WERI-Rb-1 (cell line): ENCODE data around the gene TEX19.
A peak's percentile ranks its signal among the peaks of the same experiment; 100 is the strongest.

Source experiments
- DNase-seq: peaks from one replicate; pipeline ENCODE4 v3.0.0-alpha.2; 2020
- H3K27ac ChIP-seq: fragments of 250-450 bp; sonication (Bioruptor Pico); 2 replicates; pipeline ENCODE4 v1.5.1; 2020; ENCODE audit warnings: mild to moderate bottlenecking, moderate library complexity
- H3K27me3 ChIP-seq: fragments of 250-450 bp; sonication (Bioruptor Pico); 2 replicates; pipeline ENCODE4 v1.5.1; 2021; ENCODE audit warnings: mild to moderate bottlenecking, low read depth, moderate library complexity; ENCODE audit not compliant: insufficient read depth, severe bottlenecking
- H3K36me3 ChIP-seq: fragments of 250-450 bp; sonication (Bioruptor Pico); 2 replicates; pipeline ENCODE4 v1.5.1; 2020; ENCODE audit warnings: mild to moderate bottlenecking, moderate library complexity
- H3K4me3 ChIP-seq: 2 replicates; pipeline ENCODE4 v1.5.1; 2011; ENCODE audit warnings: low read depth, mild to moderate bottlenecking, control low read depth, low read length
- H3K9me3 ChIP-seq: fragments of 250-450 bp; sonication (Bioruptor Pico); 2 replicates; pipeline ENCODE4 v1.5.1; 2021; ENCODE audit warnings: mild to moderate bottlenecking, moderate library complexity; ENCODE audit not compliant: severe bottlenecking
- CTCF ChIP-seq: IDR thresholded peaks from 2 replicates; pipeline ENCODE4 v1.5.1; 2011; ENCODE audit warnings: low read depth, mild to moderate bottlenecking, control low read depth, inconsistent platforms, low read length

TEX19 gene

GRCh38 chr17:82318169-82318498 lies 40.9 kb upstream of the TEX19 start:
- TF ChIP-seq CTCF = no peak
- Histone ChIP-seq H3K27me3 (peaks cover 3% of the 10 kb centered on the region), H3K36me3 (no peaks in the 10 kb centered on the region), H3K9me3 (peaks cover 7% of the 10 kb centered on the region), H3K27ac (no peak overlapping the region), H3K4me3 (no peak overlapping the region)
- no peak for DNase-seq

- Histone ChIP-seq H3K27me3 (peaks cover 3% of the 10 kb centered on the region), H3K27ac (no peak overlapping the region), H3K4me3 (no peak overlapping the region), H3K9me3 (peaks cover 7% of the 10 kb centered on the region), H3K36me3 (no peaks in the 10 kb centered on the region)
- DNase-seq = no peak
- TF ChIP-seq CTCF = no peak
These were observed 40.1 kb upstream of the TEX19 start for GRCh38 chr17:82318772-82319606.

GRCh38 chr17:82319619-82320062 lies 39.4 kb upstream of the TEX19 start:
- Histone ChIP-seq H3K36me3 (no peaks in the 10 kb centered on the region), H3K9me3 (peaks cover 7% of the 10 kb centered on the region), H3K4me3 (no peak overlapping the region), H3K27ac (no peak overlapping the region), H3K27me3 (peaks cover 3% of the 10 kb centered on the region)
- no peak for DNase-seq
- no peak for TF ChIP-seq CTCF

- TF ChIP-seq CTCF = no peak
- no peak overlapping the region for H3K4me3 ChIP-seq
- H3K27ac ChIP-seq = no peak overlapping the region
- no peak for DNase-seq
- peaks cover 3% of the 10 kb centered on the region for H3K27me3 ChIP-seq
- H3K36me3 ChIP-seq = no peaks in the 10 kb centered on the region
- H3K9me3 ChIP-seq = peaks cover 7% of the 10 kb centered on the region
These were observed 38.8 kb upstream of the TEX19 start for GRCh38 chr17:82320140-82320840.

GRCh38 chr17:82320956-82321927 lies 37.8 kb upstream of the TEX19 start:
- TF ChIP-seq CTCF = peak; percentile 88
- H3K4me3 ChIP-seq = no peak overlapping the region
- peak; percentile 58 for DNase-seq

More at GRCh38 chr17:82320956-82321927, 37.8 kb upstream of the TEX19 start:
- no peak overlapping the region for H3K27ac ChIP-seq
- no peaks in the 10 kb centered on the region for H3K36me3 ChIP-seq
- H3K27me3 ChIP-seq = peaks cover 3% of the 10 kb centered on the region
- peaks cover 7% of the 10 kb centered on the region for H3K9me3 ChIP-seq
